ENCODE results near the gene C4orf50.

DNA sequence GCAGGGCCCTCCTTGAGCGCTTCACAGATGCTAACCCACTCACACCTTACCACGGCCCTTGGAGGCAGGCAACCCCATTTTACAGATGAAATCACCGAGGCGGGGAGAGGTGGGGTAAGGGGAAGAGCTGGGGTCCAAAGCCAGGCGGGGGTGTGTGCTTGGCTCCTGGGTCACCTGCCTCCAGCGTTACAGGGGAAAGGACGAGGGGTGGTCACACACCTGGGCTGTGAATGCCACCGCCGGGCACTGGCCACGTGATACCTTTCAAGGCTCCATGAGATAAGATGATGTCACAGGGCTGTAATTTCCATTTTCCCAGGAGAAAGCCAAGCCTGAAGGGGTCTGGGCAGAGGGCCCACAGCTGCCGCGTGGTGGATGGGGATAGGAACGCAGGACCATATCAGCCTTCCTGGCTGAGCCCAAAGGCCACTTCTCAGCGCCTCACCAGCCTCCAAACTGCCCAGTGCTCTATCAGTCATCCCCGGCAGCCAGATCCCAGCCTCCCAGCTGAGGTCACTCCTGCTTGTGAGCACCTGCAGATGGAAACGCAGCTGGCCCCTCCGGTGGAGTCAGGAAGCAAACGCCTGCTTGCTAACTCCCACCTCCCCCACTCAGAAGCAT is 62.9 kb downstream of the C4orf50 start:
- TF ChIP-seq, protein P1, sequence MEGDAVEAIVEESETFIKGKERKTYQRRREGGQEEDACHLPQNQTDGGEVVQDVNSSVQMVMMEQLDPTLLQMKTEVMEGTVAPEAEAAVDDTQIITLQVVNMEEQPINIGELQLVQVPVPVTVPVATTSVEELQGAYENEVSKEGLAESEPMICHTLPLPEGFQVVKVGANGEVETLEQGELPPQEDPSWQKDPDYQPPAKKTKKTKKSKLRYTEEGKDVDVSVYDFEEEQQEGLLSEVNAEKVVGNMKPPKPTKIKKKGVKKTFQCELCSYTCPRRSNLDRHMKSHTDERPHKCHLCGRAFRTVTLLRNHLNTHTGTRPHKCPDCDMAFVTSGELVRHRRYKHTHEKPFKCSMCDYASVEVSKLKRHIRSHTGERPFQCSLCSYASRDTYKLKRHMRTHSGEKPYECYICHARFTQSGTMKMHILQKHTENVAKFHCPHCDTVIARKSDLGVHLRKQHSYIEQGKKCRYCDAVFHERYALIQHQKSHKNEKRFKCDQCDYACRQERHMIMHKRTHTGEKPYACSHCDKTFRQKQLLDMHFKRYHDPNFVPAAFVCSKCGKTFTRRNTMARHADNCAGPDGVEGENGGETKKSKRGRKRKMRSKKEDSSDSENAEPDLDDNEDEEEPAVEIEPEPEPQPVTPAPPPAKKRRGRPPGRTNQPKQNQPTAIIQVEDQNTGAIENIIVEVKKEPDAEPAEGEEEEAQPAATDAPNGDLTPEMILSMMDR (IDR thresholded peaks at IDR 0.05; ENCODE audit: borderline replicate concordance, extremely low read depth, low read length, poor library complexity, severe bottlenecking), result no peak
- TF ChIP-seq EZH2 (IDR thresholded peaks at IDR 0.05; ENCODE audit: borderline replicate concordance, low read depth, low read length, severe bottlenecking), result no peak

Measured in DND-41 (cell line).